Duodenal mucosa (tissue), 2 donors: Measurements from ENCODE around the gene SNCAIP.
"Not testable (repeated sequence)": the region's sequence is repeated elsewhere in the genome, so short reads cannot be mapped to it uniquely, and the experiment has no call there.

Experiments
- H3K27ac ChIP-seq: one replicate; pipeline ENCODE4 v1.7.0; 2013; ENCODE audit warnings: low read depth, low read length
- H3K27me3 ChIP-seq, 2 donors: one replicate each; pipeline ENCODE4 v1.7.0; 2013; ENCODE audit warnings: low read length in 2 of 2, control low read depth in 1 of 2; ENCODE audit not compliant: insufficient read depth in 2 of 2, control insufficient read depth in 1 of 2
- H3K36me3 ChIP-seq, 2 donors: one replicate each; pipeline ENCODE4 v1.7.0; 2013; ENCODE audit warnings: low read length in 2 of 2, control low read depth in 1 of 2; ENCODE audit not compliant: insufficient read depth in 2 of 2, control insufficient read depth in 1 of 2
- H3K4me1 ChIP-seq, 2 donors: one replicate each; pipeline ENCODE4 v1.7.0; 2013; ENCODE audit warnings: low read length in 2 of 2, control low read depth in 1 of 2; ENCODE audit not compliant: insufficient read depth in 2 of 2, control insufficient read depth in 1 of 2
- H3K4me3 ChIP-seq, 2 donors: one replicate each; pipeline ENCODE4 v1.7.0; 2013; ENCODE audit warnings: low read length in 2 of 2, low read depth in 1 of 2
- H3K9ac ChIP-seq, 2 donors: one replicate each; pipeline ENCODE4 v1.7.0; 2013; ENCODE audit warnings: low read length in 2 of 2, low read depth in 1 of 2
- H3K9me3 ChIP-seq, 2 donors: one replicate each; pipeline ENCODE4 v1.7.0; 2013; ENCODE audit warnings: low read length in 2 of 2, control low read depth in 1 of 2; ENCODE audit not compliant: control insufficient read depth in 1 of 2

The SNCAIP gene

DNA sequence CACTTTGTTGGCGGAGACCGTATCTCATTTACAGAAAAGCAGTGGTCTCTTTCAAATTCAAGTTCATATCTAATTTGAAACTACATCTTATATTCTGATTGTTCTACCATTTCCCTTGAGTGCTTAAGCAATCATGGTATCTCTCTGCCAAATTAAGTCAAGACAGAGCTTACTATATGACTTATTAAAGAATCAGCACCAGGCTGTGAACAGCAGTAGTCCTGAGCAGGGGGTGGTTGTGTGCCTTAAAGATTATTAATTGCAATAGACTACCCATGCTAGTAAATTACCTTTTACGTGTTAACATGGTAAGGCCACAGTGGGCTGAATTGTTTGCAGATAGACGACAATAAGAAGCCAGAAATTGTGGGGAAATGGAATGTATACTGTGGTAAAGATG, 21.5 kb downstream of the SNCAIP start:
- Histone ChIP-seq H3K27me3 (no peaks in the 10 kb centered on the region), H3K9me3 (no peaks in the 10 kb centered on the region), H3K9ac (no peak overlapping the region), H3K36me3 (no peaks in the 10 kb centered on the region), H3K4me3 (no peak overlapping the region), H3K27ac (no peak overlapping the region), H3K4me1 (no peaks in the 10 kb centered on the region)

DNA sequence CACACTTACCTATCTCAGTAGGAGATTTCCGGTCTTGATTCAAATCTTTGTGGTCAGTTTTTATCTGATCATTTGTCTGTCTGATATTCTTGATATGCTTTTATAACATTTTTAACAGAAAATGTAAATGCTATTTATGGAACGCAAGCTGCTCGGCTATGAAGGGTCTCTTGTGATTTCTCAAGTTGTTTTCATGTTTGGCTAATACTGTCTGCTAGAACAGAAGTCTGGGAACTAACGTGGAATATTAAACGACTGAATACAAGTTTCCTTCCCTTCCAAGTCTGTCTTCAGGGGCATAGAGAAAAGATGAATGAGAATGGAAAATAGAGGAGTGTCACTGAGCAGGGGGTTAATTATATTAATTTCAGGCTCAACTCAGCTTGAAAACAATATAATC, 27.6 kb downstream of the SNCAIP start:
- no peaks in the 10 kb centered on the region for H3K36me3 ChIP-seq
- H3K27me3 ChIP-seq: no peaks in the 10 kb centered on the region
- no peaks in the 10 kb centered on the region for H3K9me3 ChIP-seq
- H3K27ac ChIP-seq: no peak overlapping the region
- H3K4me1 ChIP-seq: no peaks in the 10 kb centered on the region
- H3K9ac ChIP-seq: no peak overlapping the region
- H3K4me3 ChIP-seq: no peak overlapping the region

DNA sequence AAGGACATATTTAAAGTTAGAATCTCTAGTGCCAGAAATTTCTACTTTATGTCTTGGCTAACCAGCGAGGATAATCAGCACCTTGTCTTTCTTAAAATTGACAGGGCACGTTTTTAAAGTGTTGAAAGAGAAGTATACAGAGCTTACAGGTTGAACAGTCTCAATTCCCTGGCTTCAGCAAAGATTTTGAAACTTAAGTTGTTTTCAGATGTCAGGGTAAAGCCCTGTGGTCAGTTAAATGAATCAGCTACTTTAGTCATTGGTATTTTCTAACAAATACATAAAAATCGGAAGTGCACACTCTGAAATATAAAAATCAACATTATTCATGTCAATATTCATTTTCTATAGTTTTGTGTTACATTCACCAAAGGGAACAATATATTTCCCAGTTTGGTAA, 29.1 kb downstream of the SNCAIP start:
- Histone ChIP-seq H3K9ac (no peak overlapping the region), H3K4me3 (no peak overlapping the region), H3K36me3 (no peaks in the 10 kb centered on the region), H3K9me3 (no peaks in the 10 kb centered on the region), H3K27me3 (no peaks in the 10 kb centered on the region), H3K27ac (no peak overlapping the region), H3K4me1 (no peaks in the 10 kb centered on the region)

DNA sequence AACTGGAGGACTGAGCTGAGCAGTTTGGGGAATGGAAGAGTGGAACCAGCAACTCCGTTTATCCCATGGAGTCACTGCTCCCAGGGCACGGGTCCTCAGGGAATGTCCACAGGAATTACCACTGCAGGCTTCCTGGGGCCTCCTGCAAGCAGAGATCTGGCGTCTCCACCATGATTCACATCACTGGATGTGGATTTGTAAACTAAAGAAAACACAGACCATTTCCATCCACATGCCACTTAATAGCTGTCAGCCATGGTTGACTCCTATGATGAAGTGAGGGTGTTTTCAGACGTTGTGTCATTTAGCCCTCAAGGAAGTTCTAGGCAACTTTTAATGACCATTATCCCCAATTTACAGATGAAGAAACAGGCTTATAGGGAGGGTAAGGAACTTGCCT, 30.2 kb downstream of the SNCAIP start:
- no peak overlapping the region for H3K4me3 ChIP-seq
- no peaks in the 10 kb centered on the region for H3K27me3 ChIP-seq

DNA sequence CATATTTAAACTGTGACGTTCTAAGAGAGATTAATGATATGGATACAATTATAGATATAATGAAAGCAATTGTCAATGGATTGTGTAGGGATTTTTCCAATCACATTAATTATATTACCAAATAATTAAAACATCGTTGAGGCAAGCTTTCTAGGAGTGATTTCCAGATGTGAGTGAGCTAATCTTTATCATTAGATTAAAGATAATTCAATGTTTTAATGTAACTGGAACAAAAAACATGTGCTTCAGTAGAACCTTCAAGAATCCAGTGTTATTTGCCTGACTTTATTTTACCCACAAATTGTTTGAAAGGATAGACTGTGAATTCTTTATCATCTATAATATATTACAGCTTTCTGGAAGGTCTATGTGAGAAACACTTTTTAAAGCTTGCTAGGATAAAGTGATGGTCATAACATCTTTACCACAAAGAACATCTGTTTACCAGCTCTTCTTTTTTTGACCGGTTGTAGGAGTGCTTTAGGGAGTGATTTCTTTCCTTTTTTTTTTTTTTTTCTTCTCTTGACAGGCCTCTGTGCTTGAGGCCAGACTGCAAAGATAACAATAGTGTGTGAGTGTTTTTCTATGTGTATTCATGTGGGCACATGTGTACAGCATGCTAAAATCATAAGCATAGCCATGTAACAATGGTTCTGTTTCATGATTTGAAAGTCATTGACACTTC, 35.0 kb downstream of the SNCAIP start:
- H3K4me3 ChIP-seq: no peak overlapping the region
- H3K9ac ChIP-seq: no peak overlapping the region
- H3K36me3 ChIP-seq: no peaks in the 10 kb centered on the region
- no peak overlapping the region for H3K27ac ChIP-seq
- H3K27me3 ChIP-seq: no peaks in the 10 kb centered on the region
- H3K9me3 ChIP-seq: no peaks in the 10 kb centered on the region
- no peaks in the 10 kb centered on the region for H3K4me1 ChIP-seq

More for the DNA sequence above, 30.2 kb downstream of the SNCAIP start:
- Histone ChIP-seq H3K4me1 (no peaks in the 10 kb centered on the region), H3K27ac (no peak overlapping the region), H3K36me3 (no peaks in the 10 kb centered on the region), H3K9me3 (no peaks in the 10 kb centered on the region), H3K9ac (no peak overlapping the region)

DNA sequence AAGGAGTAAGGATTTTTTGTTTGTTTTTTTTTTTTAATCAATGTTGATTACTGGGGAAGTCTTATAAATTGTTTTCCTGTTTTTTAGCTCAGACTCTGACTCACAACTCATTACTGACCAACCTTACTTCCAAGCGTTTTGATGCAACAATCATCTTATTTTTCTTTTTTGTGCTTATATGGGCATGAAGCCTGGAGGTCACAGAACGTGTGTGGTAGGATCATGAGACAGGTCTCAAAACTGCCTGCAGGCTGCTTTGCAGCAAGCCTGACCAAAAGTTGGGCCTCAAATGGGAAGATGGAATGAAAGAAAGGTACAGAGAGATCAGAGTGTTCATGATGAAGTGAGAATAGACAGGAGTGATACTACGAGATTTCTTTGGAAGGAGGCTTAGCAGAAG, 38.5 kb downstream of the SNCAIP start:
- Histone ChIP-seq H3K9me3 (no peaks in the 10 kb centered on the region), H3K4me1 (no peaks in the 10 kb centered on the region), H3K4me3 (no peak overlapping the region), H3K36me3 (no peaks in the 10 kb centered on the region), H3K27ac (no peak overlapping the region), H3K9ac (no peak overlapping the region), H3K27me3 (no peaks in the 10 kb centered on the region)

DNA sequence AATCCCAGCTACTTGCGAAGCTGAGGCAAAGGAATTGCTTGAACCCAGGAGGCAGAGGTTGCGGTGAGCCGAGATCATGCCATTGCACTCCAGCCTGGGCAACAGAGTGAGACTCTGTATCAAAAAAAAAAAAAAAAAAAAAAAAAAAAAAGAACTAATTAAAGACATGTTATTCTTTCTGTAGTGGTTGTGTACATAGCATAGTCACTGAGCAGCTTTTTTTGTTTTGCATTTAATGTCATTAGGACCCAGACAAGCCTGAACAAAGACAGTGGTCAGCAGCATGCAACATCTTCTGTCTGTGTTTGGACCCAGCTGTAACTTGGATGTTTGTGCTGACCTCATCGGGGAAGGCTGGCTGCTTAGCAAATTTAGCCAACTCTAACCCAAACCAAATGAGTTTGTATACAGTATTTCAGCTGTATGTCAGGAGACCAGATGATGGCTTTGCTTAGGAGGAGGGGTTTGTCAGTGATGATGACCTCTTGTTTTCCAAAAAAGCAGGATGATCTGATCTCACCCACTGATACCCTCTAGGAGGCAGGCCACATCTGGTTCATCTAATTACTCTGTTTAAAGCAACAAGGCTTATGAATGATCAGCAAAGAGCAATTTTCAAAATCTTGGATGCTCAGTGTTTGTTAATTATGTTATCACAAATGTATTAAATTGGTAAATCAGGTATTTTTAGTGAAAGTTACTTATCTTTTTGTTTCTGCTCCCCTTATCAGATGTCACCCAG, 39.5 kb downstream of the SNCAIP start:
- Histone ChIP-seq H3K4me1 (no peaks in the 10 kb centered on the region), H3K9me3 (no peaks in the 10 kb centered on the region), H3K27ac (no peak overlapping the region), H3K27me3 (no peaks in the 10 kb centered on the region), H3K36me3 (no peaks in the 10 kb centered on the region), H3K4me3 (no peak overlapping the region), H3K9ac (no peak overlapping the region)

DNA sequence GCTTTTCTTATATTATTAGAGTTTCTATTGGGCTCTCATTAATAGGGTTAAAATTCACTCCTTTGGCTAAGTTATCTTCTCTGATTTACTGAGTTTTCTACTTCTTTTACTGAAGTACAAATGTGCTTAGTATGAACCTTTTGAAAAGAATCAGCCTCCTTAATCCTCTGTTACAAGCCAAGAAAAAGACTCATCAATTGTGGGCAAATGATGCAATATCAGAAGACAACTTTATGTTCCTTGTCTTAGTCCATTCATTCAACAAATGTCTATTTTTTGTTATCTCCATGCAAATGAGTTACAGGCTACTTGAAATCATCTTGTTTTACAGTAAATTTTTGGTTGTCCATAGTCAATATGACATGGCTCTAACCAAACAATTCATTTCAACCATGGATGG, 40.3 kb downstream of the SNCAIP start:
- H3K27me3 ChIP-seq: no peaks in the 10 kb centered on the region
- H3K27ac ChIP-seq: no peak overlapping the region
- H3K36me3 ChIP-seq: no peaks in the 10 kb centered on the region
- H3K4me1 ChIP-seq: no peaks in the 10 kb centered on the region
- no peak overlapping the region for H3K9ac ChIP-seq
- no peak overlapping the region for H3K4me3 ChIP-seq
- H3K9me3 ChIP-seq: no peaks in the 10 kb centered on the region

DNA sequence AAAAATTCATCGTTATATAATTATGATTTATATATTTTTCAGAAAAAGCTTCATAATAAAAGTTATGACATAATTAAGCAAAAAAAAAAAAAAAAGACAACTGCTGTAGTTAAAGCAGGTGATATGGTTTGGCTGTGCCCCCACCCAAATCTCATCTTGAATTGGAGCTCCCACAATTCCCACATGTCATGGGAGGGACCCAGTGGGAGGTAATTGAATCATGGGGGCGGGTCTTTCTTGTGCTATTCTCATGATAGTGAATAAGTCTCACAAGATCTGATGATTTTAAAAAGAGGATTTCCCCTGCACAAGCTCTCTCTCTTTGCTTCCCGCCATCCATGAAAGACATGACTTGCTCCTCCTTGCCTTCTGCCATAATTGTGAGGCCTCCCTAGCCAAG, 41.3 kb downstream of the SNCAIP start:
- H3K9ac ChIP-seq, H3K27me3 ChIP-seq, H3K4me1 ChIP-seq, H3K9me3 ChIP-seq, H3K36me3 ChIP-seq, H3K27ac ChIP-seq, H3K4me3 ChIP-seq: not testable (repeated sequence)

DNA sequence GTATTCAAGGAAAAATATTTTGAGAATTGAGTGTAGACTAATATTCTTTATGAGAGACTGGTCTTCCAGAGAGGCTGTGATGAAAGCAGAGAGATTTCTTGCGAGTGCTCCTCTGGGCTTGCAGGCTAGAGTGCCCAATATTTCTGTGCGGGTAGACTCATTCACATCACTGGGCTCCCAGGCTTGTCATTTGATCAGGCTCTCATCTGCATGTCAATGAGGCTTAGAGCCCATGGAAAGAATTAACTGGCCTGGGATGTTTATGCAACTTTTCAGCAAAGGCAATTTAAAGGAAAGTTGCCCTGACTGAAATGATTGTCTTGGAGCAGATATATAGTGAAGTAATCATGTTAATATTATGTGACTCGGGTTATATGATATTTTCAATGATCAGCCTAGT, 42.3 kb downstream of the SNCAIP start:
- H3K4me1 ChIP-seq: no peaks in the 10 kb centered on the region
- H3K27ac ChIP-seq: no peak overlapping the region
- no peak overlapping the region for H3K9ac ChIP-seq
- no peaks in the 10 kb centered on the region for H3K27me3 ChIP-seq
- no peak overlapping the region for H3K4me3 ChIP-seq
- no peaks in the 10 kb centered on the region for H3K9me3 ChIP-seq
- no peaks in the 10 kb centered on the region for H3K36me3 ChIP-seq
